GM23248 (cell line): ENCODE measurements around the gene CLOCK. TPM values are rescaled to one million over a fixed set of nuclear protein-coding genes. Genes with fewer than 3 reads are reported as not detected.

Experiments used
- DNase-seq: peaks from one replicate; pipeline ENCODE4 v3.0.0-alpha.2; 2015
- H2AFZ ChIP-seq: fragments of 200-600 bp; sonication (generic); 2 replicates; pipeline ENCODE4 v1.6.1; 2016; ENCODE audit warnings: antibody characterized with exemption
- H3F3A ChIP-seq: fragments of 200-600 bp; sonication (generic); 2 replicates; pipeline ENCODE4 v1.6.1; 2016; ENCODE audit warnings: mild to moderate bottlenecking, antibody characterized with exemption, mixed run types; ENCODE audit not compliant: insufficient read depth
- H3K27ac ChIP-seq: fragments of 200-600 bp; sonication (generic); 2 replicates; pipeline ENCODE4 v1.5.1; 2016; ENCODE audit warnings: mild to moderate bottlenecking
- H3K27me3 ChIP-seq: fragments of 200-600 bp; sonication (generic); replicated peaks from 2 replicates; pipeline ENCODE4 v1.6.1; 2016; ENCODE audit warnings: mild to moderate bottlenecking; ENCODE audit not compliant: insufficient read depth
- H3K36me3 ChIP-seq: fragments of 200-600 bp; sonication (generic); 2 replicates; pipeline ENCODE4 v1.6.1; 2016; ENCODE audit warnings: low read depth, mild to moderate bottlenecking
- H3K4me1 ChIP-seq: fragments of 200-600 bp; sonication (generic); 2 replicates; pipeline ENCODE4 v1.6.1; 2016; ENCODE audit warnings: mild to moderate bottlenecking; ENCODE audit not compliant: insufficient read depth
- H3K4me2 ChIP-seq: fragments of 200-600 bp; sonication (generic); one replicate; pipeline ENCODE4 v1.6.1; 2016; ENCODE audit warnings: mild to moderate bottlenecking; ENCODE audit not compliant: unreplicated experiment
- H3K4me3 ChIP-seq: fragments of 200-600 bp; sonication (generic); 2 replicates; pipeline ENCODE4 v1.5.1; 2016; ENCODE audit warnings: mild to moderate bottlenecking
- H3K79me2 ChIP-seq: fragments of 200-600 bp; sonication (generic); 2 replicates; pipeline ENCODE4 v1.6.1; 2016; ENCODE audit warnings: mild to moderate bottlenecking; ENCODE audit not compliant: insufficient read depth
- H3K9ac ChIP-seq: fragments of 200-600 bp; sonication (generic); 2 replicates; pipeline ENCODE4 v1.6.1; 2016; ENCODE audit warnings: mild to moderate bottlenecking
- H3K9me2 ChIP-seq: fragments of 200-600 bp; sonication (generic); 2 replicates; pipeline ENCODE4 v1.6.1; 2016; ENCODE audit warnings: mixed run types, mild to moderate bottlenecking, moderate library complexity; ENCODE audit not compliant: insufficient read depth
- H3K9me3 ChIP-seq: fragments of 200-600 bp; sonication (generic); one replicate; pipeline ENCODE4 v1.6.1; 2017; ENCODE audit warnings: low read depth
- H4K20me1 ChIP-seq: fragments of 200-600 bp; sonication (generic); 2 replicates; pipeline ENCODE4 v1.6.0; 2016; ENCODE audit not compliant: insufficient read depth
- EZH2 ChIP-seq: fragments of 200-600 bp; sonication (generic); IDR thresholded peaks from 2 replicates; pipeline ENCODE4 v1.6.1; 2018; ENCODE audit warnings: antibody characterized with exemption, mild to moderate bottlenecking; ENCODE audit not compliant: insufficient read depth, poor library complexity, severe bottlenecking
- EZH2phosphoT487 ChIP-seq: fragments of 200-600 bp; sonication (generic); IDR thresholded peaks from 2 replicates; pipeline ENCODE4 v1.6.1; 2018; ENCODE audit warnings: antibody characterized with exemption, moderate library complexity, mild to moderate bottlenecking, low read depth; ENCODE audit not compliant: insufficient read depth
- WGBS, 2 experiments: methylation state at CpG; one replicate each; pipeline ENCODE4 v1.1.6; 2015 to 2017; ENCODE audit warnings: low lambda C conversion rate in 2 of 2, low coverage in 1 of 2; ENCODE audit errors: missing lambda C conversion rate in 2 of 2; 5-methylcytosine and 5-hydroxymethylcytosine counted together
- in situ Hi-C: fragments of 300-500 bp; cut with MboI; formaldehyde crosslinking; loops from 2 replicates; pipeline ENCODE4 v1.15.0; 2020
- polyA plus RNA-seq: library from polyadenylated mRNA; unstranded; fragments of >200 nt; fragmentation: Nextera tagmentation; extraction: Ambion mirVana; gene quantifications from 2 replicates; pipeline ENCODE4 v1.2.1, GENCODE V29; 2016
- total RNA-seq: library from RNA; depleted of rRNA; stranded (reverse); fragments of >200 nt; shearing (Covaris generic); gene quantifications from 2 replicates; pipeline ENCODE4 v1.2.3, GENCODE V29; 2014

CLOCK gene
- total and polyA plus RNA-seq, 2 experiments from 2014 or later, result 16.5 to 28.0 TPM

GRCh38 chr4:55405073-55405472 lies 141.6 kb downstream of the CLOCK start:
- no peak overlapping the region for H3K9ac ChIP-seq
- H3K9me3 ChIP-seq, result no peaks in the 10 kb centered on the region
- H3K36me3 ChIP-seq, result peaks cover 43% of the 10 kb centered on the region
- no peak overlapping the region for H3K4me2 ChIP-seq
- WGBS, 2 experiments, result 93 to 99% methylated on average over 3 of the region's 3 CpGs
- H2AFZ ChIP-seq, result no peak overlapping the region
- H3K4me1 ChIP-seq, result peaks cover 36% of the 10 kb centered on the region
- peaks cover 18% of the 10 kb centered on the region for H4K20me1 ChIP-seq
- no peak for DNase-seq
- in situ Hi-C loops, result no loop called here
- TF ChIP-seq EZH2phosphoT487 (no peak), EZH2 (no peak)
- H3K27ac ChIP-seq, result no peak overlapping the region
- peaks cover 96% of the 10 kb centered on the region for H3K79me2 ChIP-seq
- peaks cover 21% of the 10 kb centered on the region; the same call in 1 of the 2 replicates for H3F3A ChIP-seq
- H3K9me2 ChIP-seq, result no peaks in the 10 kb centered on the region
- H3K4me3 ChIP-seq, result no peak overlapping the region
- no peaks in the 10 kb centered on the region for H3K27me3 ChIP-seq

DNA sequence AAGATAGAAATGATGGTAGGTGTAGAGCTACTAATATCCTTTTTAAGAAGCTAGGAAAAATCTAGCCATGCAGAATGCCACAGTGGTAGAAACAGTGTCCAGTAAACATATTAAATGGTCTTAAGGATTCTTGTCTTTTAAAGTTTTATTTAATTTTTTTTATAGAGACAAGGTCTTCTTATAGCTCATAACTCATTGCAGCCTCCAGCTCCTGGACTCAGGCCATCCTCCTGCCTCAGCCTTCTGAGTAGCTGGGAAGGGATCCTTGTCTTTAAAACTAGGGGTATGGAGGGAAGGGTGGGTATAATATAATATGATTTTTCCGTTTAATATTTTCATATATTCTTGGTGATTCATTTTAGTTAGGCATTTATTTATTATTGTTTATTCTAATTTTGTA lies 147.1 kb downstream of the CLOCK start:
- peak; percentile 37 for DNase-seq
- peaks cover 83% of the 10 kb centered on the region for H3K79me2 ChIP-seq
- H3K27ac ChIP-seq, result peak overlapping the region; percentile 84
- peaks cover 22% of the 10 kb centered on the region for H4K20me1 ChIP-seq
- H3F3A ChIP-seq, result peaks cover 40% of the 10 kb centered on the region
- H3K4me1 ChIP-seq, result peaks cover 18% of the 10 kb centered on the region
- in situ Hi-C loops, result no loop called here
- no peaks in the 10 kb centered on the region for H3K9me3 ChIP-seq
- 45 to 48% methylated on average over 1 of the region's 1 CpG for WGBS, 2 experiments
- no peaks in the 10 kb centered on the region for H3K9me2 ChIP-seq
- H3K36me3 ChIP-seq, result peaks cover 17% of the 10 kb centered on the region
- H3K4me3 ChIP-seq, result peak overlapping the region; percentile 89
- no peak overlapping the region for H2AFZ ChIP-seq
- peak overlapping the region; percentile 100 for H3K4me2 ChIP-seq
- no peaks in the 10 kb centered on the region for H3K27me3 ChIP-seq
- no peak for TF ChIP-seq EZH2phosphoT487
- no peak for TF ChIP-seq EZH2
- peak overlapping the region; percentile 98 for H3K9ac ChIP-seq

- Histone ChIP-seq H2AFZ (no peak overlapping the region), H3K9me3 (no peaks in the 10 kb centered on the region), H3K4me1 (peaks cover 18% of the 10 kb centered on the region), H3F3A (peaks cover 46% of the 10 kb centered on the region), H3K9ac (peak overlapping the region; percentile 98), H3K4me3 (peak overlapping the region; percentile 89), H4K20me1 (peaks cover 22% of the 10 kb centered on the region), H3K79me2 (peaks cover 77% of the 10 kb centered on the region), H3K27me3 (no peaks in the 10 kb centered on the region), H3K27ac (peak overlapping the region; percentile 84), H3K9me2 (no peaks in the 10 kb centered on the region), H3K36me3 (peaks cover 12% of the 10 kb centered on the region), H3K4me2 (peak overlapping the region; percentile 100)
- 20 to 29% methylated on average over 3 of the region's 3 CpGs for WGBS, 2 experiments
- peak; percentile 59 for DNase-seq
- no peak for TF ChIP-seq EZH2
- no peak for TF ChIP-seq EZH2phosphoT487
- in situ Hi-C loops, result no loop called here
Observed at GRCh38 chr4:55398966-55399365, 147.7 kb downstream of the CLOCK start.

GRCh38 chr4:55398461-55398860 lies 148.2 kb downstream of the CLOCK start:
- Histone ChIP-seq H3K4me1 (peaks cover 18% of the 10 kb centered on the region), H3K36me3 (peaks cover 9% of the 10 kb centered on the region), H3K9ac (peak overlapping the region; percentile 98), H2AFZ (no peak overlapping the region), H3K27ac (peak overlapping the region; percentile 84), H3K4me3 (peak overlapping the region; percentile 89), H4K20me1 (peaks cover 22% of the 10 kb centered on the region), H3K9me2 (no peaks in the 10 kb centered on the region), H3K79me2 (peaks cover 72% of the 10 kb centered on the region), H3F3A (peaks cover 51% of the 10 kb centered on the region), H3K9me3 (no peaks in the 10 kb centered on the region), H3K27me3 (no peaks in the 10 kb centered on the region), H3K4me2 (peak overlapping the region; percentile 100)
- WGBS, 2 experiments, result 0 to 10% methylated on average over 1 of the region's 1 CpG
- peak; percentile 79 for DNase-seq
- in situ Hi-C loops, result no loop called here
- TF ChIP-seq EZH2, result no peak
- no peak for TF ChIP-seq EZH2phosphoT487
